Fibroblast of the conjunctiva (primary cell): ENCODE measurements around the gene PTPN13.
"Not testable (repeated sequence)": the region's sequence is repeated elsewhere in the genome, so short reads cannot be mapped to it uniquely, and the experiment has no call there.

Experiments used
- DNase-seq: peaks from one replicate; pipeline ENCODE4 v3.0.0-alpha.2; 2010; ENCODE audit warnings: low read depth

PTPN13 gene

DNA sequence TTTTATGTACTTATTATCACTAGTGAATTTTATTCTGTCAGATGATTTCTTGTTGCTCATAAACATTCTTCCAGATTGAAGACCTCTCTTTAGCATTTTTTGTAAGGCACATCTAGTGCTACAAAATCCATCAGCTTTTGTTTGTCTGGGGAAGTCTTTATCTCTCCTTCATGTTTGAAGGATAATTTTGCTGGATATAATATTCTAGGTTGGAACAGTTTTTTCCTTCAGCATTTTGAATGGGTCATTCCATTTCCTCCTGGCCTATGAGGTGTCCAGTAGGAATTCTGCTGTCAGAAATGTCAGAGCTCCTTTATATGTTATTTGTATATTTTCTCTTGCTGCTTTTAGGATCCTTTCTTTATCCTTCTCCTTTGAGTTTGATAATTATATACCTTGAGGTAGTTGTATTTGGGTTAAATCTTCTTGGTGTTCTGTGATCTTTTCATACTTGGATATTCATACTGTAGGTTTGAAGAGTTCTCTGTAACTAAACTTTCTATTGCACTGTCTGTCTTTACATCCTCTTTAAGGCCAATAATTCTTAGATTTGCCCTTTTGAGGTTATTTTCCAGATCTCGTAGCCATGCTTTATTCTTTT, 58.3 kb downstream of the PTPN13 start:
- no peak for DNase-seq

DNA sequence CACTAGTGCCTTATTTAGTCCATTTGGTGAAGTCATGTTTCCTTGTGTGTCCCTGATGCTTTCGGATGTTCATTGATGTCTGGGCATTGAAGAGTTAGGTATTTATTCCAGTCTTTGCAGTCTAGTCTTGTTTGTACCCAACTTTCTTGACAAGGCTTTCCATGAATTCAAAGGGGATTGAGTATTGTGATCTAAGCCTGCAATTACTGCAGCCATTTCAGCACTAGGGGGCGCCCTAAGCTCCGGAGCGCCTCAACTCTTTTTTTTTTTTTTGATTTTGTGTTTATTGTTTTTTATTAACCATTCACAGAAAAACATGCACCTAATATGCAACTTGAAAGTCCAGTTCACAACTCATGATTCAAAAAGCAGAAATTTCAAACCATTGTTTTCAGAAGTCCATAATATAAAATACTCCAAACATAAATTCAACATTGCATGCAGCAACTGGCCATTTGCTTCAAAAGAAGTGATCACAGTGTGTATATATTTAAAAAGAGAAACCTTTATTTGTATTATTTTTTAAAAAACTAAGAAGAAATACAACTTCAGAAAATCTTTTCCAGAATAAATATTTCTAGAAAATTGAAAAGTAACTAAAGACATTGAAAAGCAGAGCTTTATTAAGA, 59.2 kb downstream of the PTPN13 start:
- DNase-seq: no peak

DNA sequence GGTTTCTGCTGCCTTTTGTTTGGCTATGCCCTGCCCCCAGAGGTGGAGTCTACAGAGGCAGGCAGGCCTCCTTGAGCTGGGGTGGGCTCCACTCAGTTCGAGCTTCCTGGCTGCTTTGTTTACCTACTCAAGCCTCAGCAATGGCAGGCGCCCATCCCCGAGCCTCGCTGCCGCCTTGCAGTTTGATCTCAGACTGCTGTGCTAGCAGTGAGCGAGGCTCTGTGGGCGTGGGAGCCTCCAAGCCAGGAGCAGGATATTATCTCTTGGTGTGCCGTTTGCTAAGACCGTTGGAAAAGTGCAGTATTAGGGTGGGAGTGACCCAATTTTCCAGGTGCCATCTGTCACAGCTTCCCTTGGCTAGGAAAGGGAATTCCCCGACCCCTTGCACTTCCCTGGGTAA, 62.7 kb downstream of the PTPN13 start:
- DNase-seq: not testable (repeated sequence)

DNA sequence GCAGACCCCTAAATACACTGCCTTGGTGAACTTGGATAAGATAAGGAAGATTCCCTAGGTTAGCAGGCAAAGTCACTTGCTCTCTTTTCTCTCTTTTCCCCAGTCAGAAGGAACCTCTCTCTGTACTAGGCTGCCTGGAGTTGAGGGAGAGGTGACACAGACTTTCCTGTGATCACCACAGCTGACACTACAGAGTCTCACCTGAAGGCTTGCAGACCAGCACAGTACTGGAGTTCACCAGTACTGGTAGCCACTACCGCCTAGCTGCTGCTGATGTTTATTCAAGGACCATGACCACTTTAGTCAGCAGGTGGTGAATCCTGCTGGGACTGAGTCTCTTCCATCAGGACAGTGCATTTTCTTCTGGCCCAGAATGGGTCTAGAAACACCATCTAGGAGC, 63.3 kb downstream of the PTPN13 start:
- DNase-seq: no peak

DNA sequence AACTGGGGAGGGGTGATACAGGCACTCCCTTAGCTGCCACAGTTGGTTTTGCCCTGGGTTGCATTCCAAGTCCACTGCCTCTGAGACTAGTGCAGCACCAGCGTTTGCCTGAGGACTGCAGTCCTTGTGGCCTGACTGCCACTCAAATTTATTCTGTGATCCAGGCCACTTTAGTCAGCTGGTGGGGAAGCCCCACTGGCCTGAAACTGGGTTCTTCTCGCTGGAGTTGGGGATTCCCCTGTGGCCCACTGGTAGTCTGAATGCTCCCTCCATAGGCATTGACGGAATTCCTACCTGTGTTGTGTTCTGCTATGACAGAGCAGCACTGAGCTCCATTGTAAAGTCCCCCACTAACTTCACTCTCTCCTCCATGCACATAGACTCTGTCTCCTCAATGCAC, 63.8 kb downstream of the PTPN13 start:
- no peak for DNase-seq

DNA sequence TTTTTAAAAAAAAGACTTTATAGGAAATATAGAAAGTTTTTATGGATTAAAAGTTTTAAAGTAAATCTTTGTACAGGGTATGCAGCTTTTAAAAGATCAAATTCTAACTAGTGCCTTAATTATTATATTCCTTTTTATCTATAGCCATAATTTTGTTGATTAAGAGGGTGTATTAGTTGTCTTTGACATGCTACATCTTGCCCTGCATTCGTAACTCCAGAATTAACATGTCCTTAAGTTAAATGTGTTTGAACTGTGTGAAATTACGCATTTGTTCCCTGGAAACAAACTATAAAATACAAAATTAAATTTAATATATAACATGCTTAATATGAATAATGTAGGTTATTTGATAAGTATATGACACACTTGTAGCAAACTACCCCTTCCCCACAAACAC, 66.3 kb downstream of the PTPN13 start:
- no peak for DNase-seq

DNA sequence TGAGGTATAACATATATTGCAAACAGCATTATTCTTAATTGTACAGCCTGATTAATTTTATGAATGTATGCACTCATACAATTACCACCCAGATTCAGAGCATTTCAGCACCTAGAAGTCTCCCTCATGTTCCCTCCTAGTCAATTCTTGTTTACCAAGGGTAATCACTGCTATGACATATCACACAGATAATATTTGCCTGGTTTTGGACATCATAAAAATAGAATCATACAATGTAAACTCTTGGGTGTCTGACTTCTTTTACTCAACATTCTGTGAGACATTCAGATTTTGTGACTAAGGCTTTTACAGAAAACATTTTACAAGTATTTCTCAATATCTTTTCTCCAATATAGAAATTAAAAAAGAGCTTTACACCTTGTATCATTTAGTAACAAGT, 66.9 kb downstream of the PTPN13 start:
- DNase-seq: no peak

DNA sequence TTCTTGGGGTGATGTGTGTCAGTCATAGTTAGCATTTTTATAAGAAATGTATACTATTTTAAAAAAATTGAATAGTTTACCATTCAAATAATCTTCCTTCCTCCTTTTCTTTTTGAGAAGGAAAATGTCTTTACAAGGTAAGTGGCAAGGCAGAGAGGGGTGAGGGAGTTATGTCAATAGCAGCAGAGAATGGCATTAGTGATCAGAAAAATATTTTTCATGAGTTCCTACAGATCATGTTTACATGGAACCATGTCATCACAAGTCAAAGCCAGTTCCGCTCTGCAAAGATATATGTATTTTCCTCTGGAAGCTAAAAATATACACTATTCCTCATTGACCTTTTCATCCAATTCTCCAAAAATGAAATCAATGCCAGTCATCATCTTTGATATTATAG, 67.3 kb downstream of the PTPN13 start:
- DNase-seq: no peak

DNA sequence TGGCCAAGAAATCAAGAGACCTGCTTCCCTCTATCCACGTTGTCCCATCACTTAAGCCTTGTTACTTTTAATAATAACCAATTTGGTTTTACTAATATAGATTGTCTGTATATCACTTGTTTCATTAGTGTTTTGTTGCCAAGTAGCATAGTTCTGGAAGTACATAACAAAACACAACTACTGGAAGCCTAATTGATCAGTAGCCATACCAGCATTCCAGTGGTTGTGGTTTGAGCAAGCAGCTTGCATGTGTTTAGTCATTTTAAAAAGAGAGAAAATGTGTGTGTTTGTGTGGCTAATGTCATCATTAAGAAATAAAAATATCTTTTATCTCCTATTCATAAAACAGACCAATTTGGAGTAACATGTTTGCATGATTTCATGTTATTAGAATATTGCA, 70.8 kb downstream of the PTPN13 start:
- peak; percentile 36 for DNase-seq

DNA sequence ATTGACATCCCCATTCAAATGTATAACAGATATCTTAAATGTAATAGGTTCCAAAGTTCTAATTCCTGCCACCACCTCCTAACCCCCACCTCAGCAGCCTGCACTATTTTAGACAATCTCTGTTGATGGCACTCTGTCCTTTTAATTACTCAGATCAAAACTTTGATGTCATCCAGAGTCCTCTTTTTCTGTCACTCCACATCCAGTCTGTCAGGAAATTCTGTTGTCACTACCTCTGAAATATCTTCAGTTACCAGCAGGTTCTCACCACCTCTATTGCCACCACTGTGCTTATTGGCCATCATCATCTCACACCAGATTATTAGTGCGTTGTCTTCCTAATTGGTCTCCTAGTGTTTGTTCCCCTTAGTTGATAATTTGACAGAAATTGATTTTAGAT, 76.2 kb downstream of the PTPN13 start:
- DNase-seq: no peak

DNA sequence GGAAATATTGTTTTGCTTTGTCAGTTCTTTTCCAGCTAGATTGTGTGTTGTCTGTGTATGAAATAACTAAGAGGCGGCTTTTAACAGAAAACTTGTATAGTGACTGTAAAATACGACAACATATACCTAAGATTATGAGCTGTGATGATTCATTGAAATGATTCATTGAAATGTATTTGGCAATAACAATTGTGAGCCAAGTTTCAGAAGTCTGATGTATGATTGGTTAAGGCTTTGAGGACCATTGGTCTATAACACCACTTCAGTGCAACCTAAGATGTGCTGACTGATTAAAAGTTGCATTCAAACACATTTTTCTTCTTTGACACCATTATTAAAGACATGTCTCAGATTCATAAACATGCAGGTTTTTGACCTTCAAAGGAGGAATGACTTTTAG, 76.6 kb downstream of the PTPN13 start:
- peak; percentile 55 for DNase-seq

DNA sequence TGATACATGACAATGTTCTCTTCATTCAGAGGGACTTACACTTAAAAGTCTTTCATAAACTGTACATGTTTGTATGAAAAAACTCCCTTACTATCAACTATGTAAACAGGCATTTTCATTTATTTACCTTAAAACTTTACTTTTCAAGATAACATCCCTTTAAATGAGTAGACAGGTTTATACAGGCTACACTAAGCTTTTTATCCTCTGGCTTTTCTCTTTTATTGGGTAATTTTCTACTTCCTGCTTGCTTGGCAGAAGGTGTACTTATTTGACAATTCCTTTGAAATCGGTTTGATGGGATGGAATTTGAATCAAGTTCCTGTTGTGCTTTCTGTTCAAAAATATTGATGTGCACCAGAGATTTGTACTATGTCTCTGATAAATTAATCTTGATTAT, 81.4 kb downstream of the PTPN13 start:
- no peak for DNase-seq

DNA sequence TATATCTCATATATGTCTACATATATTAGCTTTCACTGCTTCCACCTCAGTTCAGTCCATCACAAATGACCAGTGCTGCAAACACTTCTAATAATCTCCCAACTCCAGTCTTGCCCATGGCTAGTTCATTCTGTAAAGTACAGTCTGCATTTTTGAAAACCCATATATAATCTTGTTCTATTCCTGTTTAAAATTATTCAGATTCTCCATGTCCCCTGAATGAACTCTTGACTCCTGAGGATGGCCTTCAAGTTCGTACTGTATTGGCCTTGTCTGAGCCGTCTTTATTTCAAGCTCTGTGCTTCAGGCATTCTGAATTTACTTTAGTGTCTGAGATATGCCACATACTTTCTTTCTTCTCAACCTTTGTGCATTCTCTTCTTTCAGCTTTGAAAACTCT, 84.7 kb downstream of the PTPN13 start:
- DNase-seq: no peak

DNA sequence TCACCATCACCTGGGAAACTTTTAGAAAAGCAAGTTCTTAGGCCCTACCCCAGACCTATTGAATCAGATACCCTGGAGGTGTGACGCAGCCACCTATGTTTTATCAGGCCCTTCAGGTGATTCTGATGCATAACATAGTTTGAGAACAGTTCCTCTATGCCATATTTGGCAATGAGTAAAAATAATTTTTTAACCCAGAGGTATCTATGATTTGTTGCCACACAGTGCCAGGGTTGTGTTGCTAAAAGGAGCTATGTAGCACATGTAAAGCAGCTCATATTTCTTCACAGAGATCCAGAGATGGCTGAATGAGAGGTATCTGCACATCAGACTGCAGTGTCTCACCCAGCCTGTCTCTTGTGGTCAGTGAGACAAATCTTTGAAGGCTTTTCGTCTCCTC, 85.3 kb downstream of the PTPN13 start:
- no peak for DNase-seq

DNA sequence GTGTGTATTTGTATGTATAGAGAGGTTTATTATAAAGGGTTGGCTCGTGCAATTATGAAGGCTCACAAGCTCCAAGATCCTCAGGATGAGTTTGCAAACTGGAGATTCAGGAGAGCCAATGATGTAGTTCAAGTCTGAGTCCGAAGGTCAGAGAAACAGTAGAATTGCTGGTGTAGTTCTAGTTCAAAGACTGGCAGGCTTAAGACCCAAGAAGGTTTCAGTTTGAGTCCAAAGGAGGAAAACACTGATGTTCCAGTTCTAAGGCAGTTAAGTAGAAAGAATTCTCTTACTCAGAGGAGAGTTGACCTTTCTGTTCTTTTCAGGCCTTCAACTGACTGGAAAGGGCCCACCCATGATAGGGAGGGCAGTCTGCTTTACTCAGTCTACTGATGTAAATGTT, 89.1 kb downstream of the PTPN13 start:
- no peak for DNase-seq

DNA sequence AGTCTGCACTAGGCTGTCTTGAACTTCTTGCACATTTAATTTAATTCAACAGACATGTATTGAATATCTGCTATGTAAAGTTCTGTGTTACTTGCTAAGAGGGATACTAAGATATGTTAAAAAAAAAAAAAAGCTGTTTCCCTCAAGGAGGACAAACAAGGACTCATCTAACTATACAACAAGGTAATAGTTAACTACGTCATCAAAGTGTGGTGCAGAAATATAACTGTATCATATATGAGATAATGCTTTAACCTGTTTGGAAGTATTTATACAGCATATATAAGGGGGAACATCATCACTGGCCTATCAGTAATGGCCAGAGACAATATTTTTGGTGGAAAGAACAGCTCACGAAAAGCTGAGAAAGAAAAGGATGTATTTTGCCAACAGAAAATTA, 89.9 kb downstream of the PTPN13 start:
- no peak for DNase-seq

DNA sequence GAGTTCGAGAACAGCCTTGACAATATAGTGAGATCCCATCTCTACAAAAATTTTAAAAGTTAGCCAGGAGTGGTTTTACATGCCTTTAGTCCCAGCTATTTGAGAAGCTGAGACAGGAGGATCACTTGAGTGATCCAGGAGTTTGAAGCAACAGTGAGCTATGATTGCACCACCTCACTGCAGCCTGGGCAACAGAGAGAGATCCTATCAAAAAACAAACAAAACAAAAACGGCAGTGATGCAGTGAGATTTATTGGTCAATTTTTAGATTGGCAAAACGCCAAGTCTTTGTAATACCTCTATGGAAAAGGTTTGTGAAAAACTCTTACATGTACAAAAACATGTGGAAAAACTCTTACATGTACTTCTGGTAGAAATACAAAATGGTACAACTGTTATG, 91.3 kb downstream of the PTPN13 start:
- DNase-seq: peak; percentile 34

DNA sequence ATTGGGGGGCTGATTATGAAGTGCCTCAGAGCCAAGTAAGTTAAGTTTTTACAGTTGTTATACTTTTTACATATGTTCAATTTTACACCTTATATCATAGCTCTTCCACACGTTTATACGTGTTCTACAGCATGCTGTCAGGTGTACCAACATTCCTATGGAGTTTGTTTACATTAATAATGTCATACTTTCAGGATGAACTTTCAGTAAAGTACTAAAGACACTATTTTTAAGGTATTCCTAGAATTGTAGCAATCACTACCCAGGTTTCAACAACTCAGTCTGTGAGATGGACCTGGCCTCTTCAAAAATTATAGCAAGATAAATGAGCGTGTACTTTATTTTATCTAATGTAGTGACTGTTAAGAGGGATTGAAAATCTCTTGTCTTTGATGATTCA, 92.6 kb downstream of the PTPN13 start:
- DNase-seq: no peak

DNA sequence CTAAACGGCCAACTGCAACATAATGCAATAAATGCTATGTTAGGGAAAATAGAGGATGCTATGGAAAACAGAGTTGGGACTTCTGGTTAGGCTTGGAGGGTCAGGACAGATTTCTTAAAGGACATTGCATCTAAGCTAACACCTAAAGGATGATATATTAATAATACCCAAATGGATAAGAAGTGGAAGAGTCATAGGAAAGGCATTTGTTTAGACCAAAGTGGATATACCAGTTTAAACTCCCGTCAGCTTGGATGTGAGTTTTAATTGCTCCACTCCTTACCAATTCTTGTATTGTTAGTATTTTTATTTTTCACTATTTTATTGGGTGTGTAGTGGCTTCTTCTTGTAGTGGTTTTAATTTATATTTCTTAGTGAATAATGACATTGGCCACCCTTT, 93.9 kb downstream of the PTPN13 start:
- DNase-seq: no peak

DNA sequence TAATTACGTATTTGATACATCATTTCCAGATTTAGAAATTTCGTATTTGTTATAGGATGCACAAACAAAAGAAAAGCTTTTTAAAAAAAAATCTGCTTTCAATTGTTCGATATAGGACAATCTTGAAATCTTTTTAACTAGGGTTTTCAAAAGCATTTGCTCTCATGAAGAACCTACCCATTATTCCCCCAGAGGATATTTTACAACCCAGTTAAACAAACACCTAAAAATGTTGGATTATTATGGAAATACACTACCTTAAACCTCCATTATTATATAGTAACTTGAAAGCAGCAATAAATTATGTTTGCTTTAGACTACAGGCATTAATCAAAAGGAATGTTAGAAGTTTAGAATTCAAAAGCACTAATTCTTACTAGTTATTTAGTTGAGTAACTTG, 110.5 kb downstream of the PTPN13 start:
- DNase-seq: no peak

DNA sequence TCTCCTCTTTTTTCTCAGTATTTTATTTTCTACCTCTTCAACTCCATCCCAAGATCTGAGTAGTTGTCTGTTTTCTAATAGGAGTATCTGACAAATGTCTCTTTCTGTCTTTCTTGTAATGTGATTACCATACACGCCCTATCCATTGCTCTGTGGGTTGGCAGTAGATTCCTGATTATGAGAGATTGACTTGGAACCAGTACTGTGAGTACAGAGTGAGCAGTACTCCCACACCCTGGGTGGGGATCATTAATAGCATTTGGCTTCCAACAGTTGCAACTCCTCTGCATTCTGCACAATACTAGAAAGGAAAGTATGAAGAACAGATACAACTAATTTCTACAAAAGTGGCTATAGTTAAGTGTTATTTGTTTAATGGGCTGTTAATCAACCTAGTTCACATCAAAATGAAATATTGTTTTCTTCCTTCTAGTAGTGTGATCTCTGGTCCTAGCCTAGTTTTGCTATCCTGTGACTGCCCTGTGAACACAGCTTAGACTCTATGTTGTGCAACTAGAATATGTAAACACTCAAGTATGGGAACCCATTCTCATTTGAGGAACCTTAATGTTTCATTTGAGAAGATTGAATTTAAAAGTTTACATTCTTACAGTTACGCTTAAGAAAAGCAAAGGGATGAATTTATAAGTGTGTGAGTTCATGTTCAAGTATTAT, 112.9 kb downstream of the PTPN13 start:
- no peak for DNase-seq

DNA sequence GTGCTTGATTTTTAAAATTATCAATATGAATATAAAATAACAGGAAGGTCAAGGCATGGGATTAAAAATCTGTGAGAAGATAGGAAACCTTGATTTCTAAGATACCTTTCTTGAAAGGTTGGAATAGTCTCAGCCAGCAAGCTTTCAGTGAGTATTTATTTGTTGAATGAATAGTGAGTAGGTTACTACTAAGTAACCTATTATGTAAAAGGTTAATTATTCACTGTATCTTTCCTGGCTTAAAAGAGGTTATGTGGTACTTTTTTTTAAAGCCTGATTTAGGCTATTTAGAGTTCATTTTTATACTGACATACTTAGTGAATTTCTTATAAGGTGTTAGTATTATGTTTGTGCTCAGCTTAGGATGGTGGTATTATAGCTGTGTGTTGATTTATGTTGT, 123.5 kb downstream of the PTPN13 start:
- no peak for DNase-seq

DNA sequence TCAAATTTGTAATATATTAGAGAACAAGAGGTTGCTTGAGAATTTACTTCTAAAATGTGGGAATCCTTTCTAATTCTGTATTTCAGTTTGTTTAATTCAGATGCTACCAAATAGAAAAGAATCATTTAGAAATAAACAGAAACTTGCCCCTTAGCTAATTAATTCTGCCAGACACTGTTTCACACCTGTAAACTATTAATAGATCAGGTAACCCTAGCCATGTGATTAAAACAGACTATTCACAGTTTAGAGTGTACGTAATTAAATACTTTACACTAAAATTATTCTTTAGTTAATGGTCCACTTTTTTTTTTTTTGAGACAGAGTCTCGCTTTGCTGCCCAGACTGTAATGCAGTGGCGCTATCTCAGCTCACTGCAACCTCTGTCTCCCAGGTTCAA, 124.0 kb downstream of the PTPN13 start:
- DNase-seq: no peak

DNA sequence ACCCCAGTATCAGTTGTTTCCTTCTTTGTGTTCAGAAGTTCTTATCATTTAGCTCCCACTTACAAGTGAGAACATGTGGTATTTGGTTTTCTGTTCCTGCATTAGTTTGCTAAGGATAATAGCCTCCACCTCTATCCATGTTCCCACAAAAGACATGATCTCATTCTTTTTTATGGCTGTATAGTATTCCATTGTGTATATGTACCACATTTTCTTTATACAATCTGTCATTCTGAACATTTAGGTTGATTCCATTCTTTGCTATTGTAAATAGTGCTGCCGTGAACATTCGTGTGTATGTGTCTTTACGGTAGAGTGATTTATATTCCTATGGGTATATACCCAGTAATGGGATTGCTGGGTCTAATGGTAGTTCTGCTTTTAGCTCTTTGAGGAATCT, 125.0 kb downstream of the PTPN13 start:
- not testable (repeated sequence) for DNase-seq
